GM23338 (cell line): Measurements from ENCODE around the gene OAS3. TPM values are rescaled to one million over a fixed set of nuclear protein-coding genes. Genes with fewer than 3 reads are reported as not detected.

Source experiments
- ATAC-seq: fragments of 200-7000 bp; cut with Tn5 transposase; 3 replicates; pipeline ENCODE4 v1.9.1; 2020
- DNase-seq: peaks from one replicate; pipeline ENCODE4 v3.0.0-alpha.2; 2015; ENCODE audit warnings: low spot score
- H2AFZ ChIP-seq: fragments of 200-600 bp; sonication (generic); 2 replicates; pipeline ENCODE4 v1.8.0; 2016; ENCODE audit warnings: antibody characterized with exemption, mild to moderate bottlenecking, moderate library complexity
- H3F3A ChIP-seq: fragments of 200-600 bp; sonication (generic); replicated peaks from 2 replicates; pipeline ENCODE4 v1.8.0; 2017; ENCODE audit warnings: antibody characterized with exemption, mixed run types, low read depth
- H3K27ac ChIP-seq: fragments of 200-600 bp; sonication (generic); 2 replicates; pipeline ENCODE4 v1.6.1; 2016; ENCODE audit warnings: low read depth
- H3K27me3 ChIP-seq: fragments of 200-600 bp; sonication (generic); 2 replicates; pipeline ENCODE4 v1.8.0; 2016; ENCODE audit warnings: mild to moderate bottlenecking, mixed run types, moderate library complexity; ENCODE audit not compliant: insufficient read depth
- H3K36me3 ChIP-seq: fragments of 200-600 bp; sonication (generic); 2 replicates; pipeline ENCODE4 v1.8.0; 2016; ENCODE audit warnings: mild to moderate bottlenecking; ENCODE audit not compliant: insufficient read depth
- H3K4me1 ChIP-seq: fragments of 200-600 bp; sonication (generic); 2 replicates; pipeline ENCODE4 v1.8.0; 2016; ENCODE audit warnings: mild to moderate bottlenecking, moderate library complexity; ENCODE audit not compliant: insufficient read depth
- H3K4me2 ChIP-seq: fragments of 200-600 bp; sonication (generic); 2 replicates; pipeline ENCODE4 v1.7.1; 2017; ENCODE audit warnings: mixed run types
- H3K4me3 ChIP-seq: fragments of 200-600 bp; sonication (generic); 2 replicates; pipeline ENCODE4 v1.6.1; 2016; ENCODE audit warnings: mixed run types
- H3K79me2 ChIP-seq: fragments of 200-600 bp; sonication (generic); replicated peaks from 2 replicates; pipeline ENCODE4 v1.8.0; 2017; ENCODE audit warnings: mild to moderate bottlenecking; ENCODE audit not compliant: insufficient read depth
- H3K9me2 ChIP-seq: fragments of 200-600 bp; sonication (generic); 2 replicates; pipeline ENCODE4 v1.8.0; 2017; ENCODE audit not compliant: insufficient read depth
- H4K20me1 ChIP-seq: fragments of 200-600 bp; sonication (generic); replicated peaks from 2 replicates; pipeline ENCODE4 v1.8.0; 2017; ENCODE audit warnings: mild to moderate bottlenecking; ENCODE audit not compliant: insufficient read depth
- H3K27ac Mint-ChIP-seq: 2 replicates; pipeline ENCODE4 v1.8.0; 2020; ENCODE audit warnings: inconsistent platforms, mild to moderate bottlenecking, moderate library complexity, mixed read lengths
- H3K27me3 Mint-ChIP-seq: 3 replicates; pipeline ENCODE4 v1.8.0; 2022; ENCODE audit warnings: low read depth, mild to moderate bottlenecking, moderate library complexity, mixed read lengths, inconsistent platforms; ENCODE audit not compliant: insufficient read depth, poor library complexity
- H3K36me3 Mint-ChIP-seq: 3 replicates; pipeline ENCODE4 v1.8.0; 2021; ENCODE audit warnings: low read depth, mild to moderate bottlenecking, inconsistent platforms, moderate library complexity, mixed read lengths
- H3K4me1 Mint-ChIP-seq: 3 replicates; pipeline ENCODE4 v1.8.0; 2020; ENCODE audit warnings: mild to moderate bottlenecking, inconsistent platforms, mixed read lengths
- H3K4me3 Mint-ChIP-seq: 3 replicates; pipeline ENCODE4 v1.8.0; 2021; ENCODE audit warnings: moderate library complexity, mild to moderate bottlenecking, inconsistent platforms, mixed read lengths
- H3K9me3 Mint-ChIP-seq: 3 replicates; pipeline ENCODE4 v1.8.0; 2020; ENCODE audit warnings: moderate library complexity, mild to moderate bottlenecking, inconsistent platforms, mixed read lengths
- CREB1 ChIP-seq: fragments of 250-450 bp; sonication (Bioruptor Pico); IDR thresholded peaks from 2 replicates; pipeline ENCODE4 v1.5.0; 2020; ENCODE audit warnings: low read depth, mild to moderate bottlenecking, moderate library complexity
- CTCF ChIP-seq, 2 experiments: fragments of 200-600 bp in 1 of 2; sonication (generic) in 1 of 2; conservative IDR thresholded peaks; 2 replicates each; pipeline versions ENCODE4 v1.5.1 to v1.6.1; 2016 to 2017; ENCODE audit warnings: antibody characterized with exemption in 2 of 2, low read depth in 2 of 2, mild to moderate bottlenecking in 2 of 2, moderate library complexity in 1 of 2
- EZH2 ChIP-seq: fragments of 200-600 bp; sonication (generic); IDR thresholded peaks from one replicate; pipeline ENCODE4 v1.8.0; 2017; ENCODE audit warnings: antibody characterized with exemption, mild to moderate bottlenecking, low read depth; ENCODE audit not compliant: unreplicated experiment
- EZH2phosphoT487 ChIP-seq: fragments of 200-600 bp; sonication (generic); IDR thresholded peaks from one replicate; pipeline ENCODE4 v1.8.1; 2018; ENCODE audit warnings: antibody characterized with exemption; ENCODE audit not compliant: unreplicated experiment
- POLR2AphosphoS5 ChIP-seq: IDR thresholded peaks from 2 replicates; pipeline ENCODE4 v1.6.1; 2016; ENCODE audit warnings: antibody characterized with exemption, low read depth
- REST ChIP-seq: IDR thresholded peaks from one replicate; pipeline ENCODE4 v1.6.1; 2018; ENCODE audit warnings: antibody characterized with exemption; ENCODE audit not compliant: unreplicated experiment
- STAT1 ChIP-seq: IDR thresholded peaks from one replicate; pipeline ENCODE4 v1.6.1; 2016; ENCODE audit warnings: antibody characterized with exemption; ENCODE audit not compliant: unreplicated experiment
- ZNF114 ChIP-seq: fragments of 250-450 bp; sonication (Bioruptor Pico); IDR thresholded peaks from 2 replicates; pipeline ENCODE4 v1.5.0; 2020; ENCODE audit warnings: mild to moderate bottlenecking, moderate library complexity
- ZNF331 ChIP-seq: fragments of 250-450 bp; sonication (Bioruptor Pico); IDR thresholded peaks from 2 replicates; pipeline ENCODE4 v1.5.0; 2020; ENCODE audit warnings: low read depth, mild to moderate bottlenecking, moderate library complexity
- polyA plus RNA-seq: library from polyadenylated mRNA; unstranded; fragments of >200 nt; fragmentation: Nextera tagmentation; extraction: Ambion mirVana; gene quantifications from 2 replicates; pipeline ENCODE4 v1.2.1, GENCODE V29; 2016
- total RNA-seq: library from RNA; depleted of rRNA; stranded (reverse); fragments of >200 nt; shearing (Covaris generic); gene quantifications from 2 replicates; pipeline ENCODE4 v1.2.3, GENCODE V29; 2014

OAS3 gene
- total and polyA plus RNA-seq, 2 experiments from 2014 or later, result 0.27 to 1.4 TPM

GRCh38 chr12:112894128-112894527, 44.1 kb upstream of the OAS3 start (continued):
- TF ChIP-seq REST (no peak), ZNF114 (CRISPR knock-in tag) (no peak), EZH2 (no peak), EZH2phosphoT487 (no peak), ZNF331 (CRISPR knock-in tag) (no peak), STAT1 (no peak)

- no peak for TF ChIP-seq STAT1
- TF ChIP-seq ZNF114 (CRISPR knock-in tag), result no peak
- TF ChIP-seq CREB1 (CRISPR knock-in tag), result no peak
- Mint-ChIP-seq H3K27ac (no peak overlapping the region), H3K9me3 (peaks cover 17% of the 10 kb centered on the region), H3K27me3 (peaks cover 5% of the 10 kb centered on the region), H3K4me1 (no peaks in the 10 kb centered on the region; the same call in 2 of the 3 replicates), H3K36me3 (no peaks in the 10 kb centered on the region), H3K4me3 (no peak overlapping the region)
- no peaks in the 10 kb centered on the region for H3K9me2 ChIP-seq
- no peaks in the 10 kb centered on the region for H3K4me1 ChIP-seq
- no peaks in the 10 kb centered on the region for H3K79me2 ChIP-seq
- ATAC-seq, result no peak
- H3F3A ChIP-seq, result no peaks in the 10 kb centered on the region
- H2AFZ ChIP-seq, result no peak overlapping the region
- H3K27me3 ChIP-seq, result no peaks in the 10 kb centered on the region
- H3K27ac ChIP-seq, result no peak overlapping the region
- no peaks in the 10 kb centered on the region for H4K20me1 ChIP-seq
- H3K4me2 ChIP-seq, result no peak overlapping the region
- no peaks in the 10 kb centered on the region for H3K36me3 ChIP-seq
- H3K4me3 ChIP-seq, result no peak overlapping the region
- DNase-seq, result no peak
Observed at GRCh38 chr12:112898380-112898779, 39.9 kb upstream of the OAS3 start.

- DNase-seq (peak; percentile 86), ATAC-seq (peak; percentile 86)
- Histone ChIP-seq H2AFZ (no peak overlapping the region), H3K4me2 (no peak overlapping the region), H3K36me3 (no peaks in the 10 kb centered on the region), H3K27ac (no peak overlapping the region), H3K4me3 (no peak overlapping the region), H3K9me2 (no peaks in the 10 kb centered on the region), H3K4me1 (no peaks in the 10 kb centered on the region), H3F3A (no peaks in the 10 kb centered on the region), H4K20me1 (no peaks in the 10 kb centered on the region), H3K27me3 (no peaks in the 10 kb centered on the region), H3K79me2 (no peaks in the 10 kb centered on the region)
- Mint-ChIP-seq H3K27me3 (peaks cover 5% of the 10 kb centered on the region), H3K4me3 (no peak overlapping the region), H3K4me1 (no peaks in the 10 kb centered on the region; the same call in 2 of the 3 replicates), H3K27ac (no peak overlapping the region), H3K36me3 (peaks cover 4% of the 10 kb centered on the region; the same call in 2 of the 3 replicates), H3K9me3 (peaks cover 33% of the 10 kb centered on the region)
- TF ChIP-seq REST, result no peak
- TF ChIP-seq POLR2AphosphoS5, result no peak
- TF ChIP-seq CTCF (conservative IDR thresholded peaks at IDR 0.05; ENCODE audit: low read depth in 2 of 2), result peak; percentile 75 to 80
Observed at GRCh38 chr12:112900298-112901145, 37.8 kb upstream of the OAS3 start.
